WTC11 (cell line): ENCODE data around the gene BLNK. TPM values are rescaled to one million over a fixed set of nuclear protein-coding genes. Genes with fewer than 3 reads are reported as not detected.

Experiments
- ATAC-seq: fragments of 200-7000 bp; cut with Tn5 transposase; 2 replicates; pipeline ENCODE4 v1.10.0; 2021; ENCODE audit warnings: mild to moderate bottlenecking, moderate library complexity
- CTCF ChIA-PET: fragments of 300-600 bp; sonication (Branson Sonifier 250); formaldehyde crosslinking; loops from one replicate; lab custom pipeline; 2021; ENCODE audit warnings: antibody characterized with exemption; lab: Charles Lee
- POLR2A ChIA-PET: fragments of 350-600 bp; sonication (Branson Sonifier 250); formaldehyde crosslinking; loops from one replicate; lab custom pipeline; 2021; ENCODE audit warnings: antibody characterized with exemption; lab: Charles Lee
- DNase-seq: peaks from one replicate; pipeline ENCODE4 v3.0.0; 2021; ENCODE audit warnings: low spot score
- H3K27ac Mint-ChIP-seq: 2 replicates; pipeline ENCODE4 v1.8.0; 2021; ENCODE audit warnings: mixed read lengths
- H3K27me3 Mint-ChIP-seq: 2 replicates; pipeline ENCODE4 v1.8.0; 2021; ENCODE audit warnings: low read depth, mild to moderate bottlenecking, moderate library complexity, mixed read lengths
- H3K36me3 Mint-ChIP-seq: 2 replicates; pipeline ENCODE4 v1.8.0; 2021; ENCODE audit warnings: mixed read lengths
- H3K4me1 Mint-ChIP-seq: 2 replicates; pipeline ENCODE4 v1.8.0; 2022; ENCODE audit warnings: mixed read lengths
- H3K4me3 Mint-ChIP-seq: 2 replicates; pipeline ENCODE4 v1.8.0; 2021; ENCODE audit warnings: mild to moderate bottlenecking, moderate library complexity, mixed read lengths
- H3K9me3 Mint-ChIP-seq: 2 replicates; pipeline ENCODE4 v1.8.0; 2021; ENCODE audit warnings: mixed read lengths
- ATF2 ChIP-seq: sonication (generic); formaldehyde crosslinking; IDR thresholded peaks from 2 replicates; pipeline ENCODE4 v1.8.1; 2022; ENCODE audit warnings: low read depth, missing genetic modification reagents, borderline replicate concordance
- CDX4 ChIP-seq: fragments of 250-450 bp; sonication (Bioruptor Pico); IDR thresholded peaks from 2 replicates; pipeline ENCODE4 v1.9.0; 2021; ENCODE audit warnings: moderate library complexity, mild to moderate bottlenecking, inconsistent platforms, borderline replicate concordance
- ELF4 ChIP-seq: sonication (generic); formaldehyde crosslinking; IDR thresholded peaks from 2 replicates; pipeline ENCODE4 v1.8.1; 2022; ENCODE audit warnings: low read depth, mild to moderate bottlenecking, moderate library complexity, missing genetic modification reagents
- FOXK1 ChIP-seq: sonication (generic); formaldehyde crosslinking; IDR thresholded peaks from 2 replicates; pipeline ENCODE4 v1.8.0; 2022; ENCODE audit warnings: mild to moderate bottlenecking, moderate library complexity, missing genetic modification reagents
- GABPB1 ChIP-seq: sonication (generic); formaldehyde crosslinking; IDR thresholded peaks from 2 replicates; pipeline ENCODE4 v1.8.1; 2023; ENCODE audit warnings: mild to moderate bottlenecking, missing genetic modification reagents
- GTF2I ChIP-seq: fragments of 250-450 bp; sonication (Bioruptor Pico); conservative IDR thresholded peaks from 2 replicates; pipeline ENCODE4 v1.4.0; 2021; ENCODE audit warnings: mild to moderate bottlenecking
- MXD4 ChIP-seq: fragments of 250-450 bp; sonication (Bioruptor Pico); IDR thresholded peaks from 2 replicates; pipeline ENCODE4 v1.8.0; 2021; ENCODE audit warnings: mild to moderate bottlenecking, moderate library complexity, borderline replicate concordance
- NFATC4 ChIP-seq: fragments of 250-450 bp; sonication (Bioruptor Pico); IDR thresholded peaks from 2 replicates; pipeline ENCODE4 v1.9.0; 2021; ENCODE audit warnings: mild to moderate bottlenecking
- PRDM15 ChIP-seq: sonication (generic); formaldehyde crosslinking; IDR thresholded peaks from 2 replicates; pipeline ENCODE4 v1.8.0; 2022; ENCODE audit warnings: missing genetic modification reagents
- SMAD3 ChIP-seq: sonication (generic); formaldehyde crosslinking; IDR thresholded peaks from 2 replicates; pipeline ENCODE4 v1.8.0; 2022; ENCODE audit warnings: missing genetic modification reagents, mild to moderate bottlenecking, borderline replicate concordance
- TCF7 ChIP-seq: sonication (generic); formaldehyde crosslinking; IDR thresholded peaks from 2 replicates; pipeline ENCODE4 v1.8.0; 2022; ENCODE audit warnings: mild to moderate bottlenecking, low read depth, missing genetic modification reagents, moderate library complexity
- TEAD1 ChIP-seq: sonication (generic); formaldehyde crosslinking; IDR thresholded peaks from 2 replicates; pipeline ENCODE4 v1.8.0; 2022; ENCODE audit warnings: mild to moderate bottlenecking, missing genetic modification reagents
- USF1 ChIP-seq: sonication (generic); formaldehyde crosslinking; IDR thresholded peaks from 2 replicates; pipeline ENCODE4 v1.8.0; 2022; ENCODE audit warnings: mild to moderate bottlenecking, missing genetic modification reagents
- ZNF121 ChIP-seq: sonication (generic); formaldehyde crosslinking; IDR thresholded peaks from 2 replicates; pipeline ENCODE4 v1.8.0; 2023; ENCODE audit warnings: missing genetic modification reagents
- ZNF232 ChIP-seq: sonication (generic); formaldehyde crosslinking; IDR thresholded peaks from 2 replicates; pipeline ENCODE4 v1.8.0; 2022; ENCODE audit warnings: mild to moderate bottlenecking, missing genetic modification reagents
- ZNF416 ChIP-seq: fragments of 250-450 bp; sonication (Bioruptor Pico); IDR thresholded peaks from 2 replicates; pipeline ENCODE4 v1.9.0; 2021; ENCODE audit warnings: mild to moderate bottlenecking, inconsistent platforms
- ZNF671 ChIP-seq: fragments of 250-450 bp; sonication (Bioruptor Pico); IDR thresholded peaks from 2 replicates; pipeline ENCODE4 v1.8.0; 2021; ENCODE audit warnings: mild to moderate bottlenecking
- total RNA-seq: library from RNA; stranded (reverse); gene quantifications from 3 replicates; pipeline ENCODE4 v1.2.3, GENCODE V29; 2021
- TF ChIP-seq, protein P1 (sequence below): sonication (generic); formaldehyde crosslinking; IDR thresholded peaks from 2 replicates; pipeline ENCODE4 v1.8.1; 2022; ENCODE audit warnings: mild to moderate bottlenecking, missing genetic modification reagents, moderate library complexity, borderline replicate concordance
- TF ChIP-seq, protein P2 (sequence below): sonication (generic); formaldehyde crosslinking; IDR thresholded peaks from 2 replicates; pipeline ENCODE4 v1.8.1; 2023; ENCODE audit warnings: mild to moderate bottlenecking, missing genetic modification reagents, borderline replicate concordance
- TF ChIP-seq, protein P3 (sequence below): fragments of 250-450 bp; sonication (Bioruptor Pico); IDR thresholded peaks from 2 replicates; pipeline ENCODE4 v1.9.0; 2021; ENCODE audit warnings: mild to moderate bottlenecking

BLNK gene
- total RNA-seq, 1 experiment from 2014 or later = not detected

DNA sequence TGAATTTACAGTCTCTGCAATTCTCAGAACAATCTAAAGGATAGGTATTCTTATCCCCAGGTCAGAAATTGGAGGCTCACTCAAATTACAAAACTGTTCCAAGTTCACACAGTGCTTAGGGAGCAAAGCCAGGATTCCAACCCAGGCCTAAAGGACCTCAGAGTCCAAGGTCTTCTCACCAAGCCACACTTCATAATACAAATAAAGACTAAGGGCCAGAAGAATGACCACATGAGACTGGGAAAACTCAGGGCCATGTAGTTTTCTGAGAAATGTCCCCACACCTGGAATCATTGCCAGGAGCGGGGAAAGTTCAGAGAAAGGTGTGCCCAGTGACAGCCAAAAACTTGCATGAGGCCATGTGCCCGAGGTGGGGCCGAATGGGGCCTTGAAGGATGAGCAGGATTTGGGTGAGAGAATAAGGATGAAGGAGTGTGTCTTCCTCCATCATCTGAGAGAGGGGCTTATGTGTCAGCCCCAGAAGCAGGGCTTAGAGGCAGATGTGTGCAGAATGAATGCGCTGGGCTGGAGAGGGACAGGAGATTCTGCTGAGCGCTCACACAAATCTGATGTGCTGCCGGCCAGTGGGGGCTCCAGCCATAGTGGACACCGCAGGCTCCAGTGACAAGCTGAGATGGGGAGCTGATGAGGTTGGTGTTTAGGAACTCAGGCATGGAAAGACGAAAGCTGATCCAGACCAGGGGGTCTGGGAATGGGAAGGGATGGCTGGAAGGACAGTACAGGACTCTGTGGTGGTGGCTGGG lies 35.9 kb downstream of the BLNK start:
- Mint-ChIP-seq H3K4me1 (no peaks in the 10 kb centered on the region), H3K4me3 (no peak overlapping the region), H3K36me3 (no peaks in the 10 kb centered on the region), H3K27ac (no peak overlapping the region), H3K9me3 (no peaks in the 10 kb centered on the region)
- no peak for ATAC-seq
- ChIA-PET CTCF (interaction anchor here (1.4 kb wide), 1 partner anchor 99 kb away, joined by 5 read pairs; no protein-coding TSS in a partner anchor), POLR2A (no interaction called here)
- no peak for DNase-seq
- TF ChIP-seq ZNF232 (CRISPR knock-in tag) (no peak), MXD4 (no peak), ZNF416 (CRISPR knock-in tag) (no peak), GTF2I (no peak), GABPB1 (CRISPR knock-in tag) (no peak), CDX4 (CRISPR knock-in tag) (no peak), NFATC4 (no peak), FOXK1 (CRISPR knock-in tag) (no peak), USF1 (CRISPR knock-in tag) (no peak), SMAD3 (CRISPR knock-in tag) (no peak), ATF2 (no peak), ELF4 (no peak)
- TF ChIP-seq, protein P1, sequence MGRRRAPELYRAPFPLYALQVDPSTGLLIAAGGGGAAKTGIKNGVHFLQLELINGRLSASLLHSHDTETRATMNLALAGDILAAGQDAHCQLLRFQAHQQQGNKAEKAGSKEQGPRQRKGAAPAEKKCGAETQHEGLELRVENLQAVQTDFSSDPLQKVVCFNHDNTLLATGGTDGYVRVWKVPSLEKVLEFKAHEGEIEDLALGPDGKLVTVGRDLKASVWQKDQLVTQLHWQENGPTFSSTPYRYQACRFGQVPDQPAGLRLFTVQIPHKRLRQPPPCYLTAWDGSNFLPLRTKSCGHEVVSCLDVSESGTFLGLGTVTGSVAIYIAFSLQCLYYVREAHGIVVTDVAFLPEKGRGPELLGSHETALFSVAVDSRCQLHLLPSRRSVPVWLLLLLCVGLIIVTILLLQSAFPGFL (CRISPR knock-in tag) = no peak
- TF ChIP-seq, protein P2, sequence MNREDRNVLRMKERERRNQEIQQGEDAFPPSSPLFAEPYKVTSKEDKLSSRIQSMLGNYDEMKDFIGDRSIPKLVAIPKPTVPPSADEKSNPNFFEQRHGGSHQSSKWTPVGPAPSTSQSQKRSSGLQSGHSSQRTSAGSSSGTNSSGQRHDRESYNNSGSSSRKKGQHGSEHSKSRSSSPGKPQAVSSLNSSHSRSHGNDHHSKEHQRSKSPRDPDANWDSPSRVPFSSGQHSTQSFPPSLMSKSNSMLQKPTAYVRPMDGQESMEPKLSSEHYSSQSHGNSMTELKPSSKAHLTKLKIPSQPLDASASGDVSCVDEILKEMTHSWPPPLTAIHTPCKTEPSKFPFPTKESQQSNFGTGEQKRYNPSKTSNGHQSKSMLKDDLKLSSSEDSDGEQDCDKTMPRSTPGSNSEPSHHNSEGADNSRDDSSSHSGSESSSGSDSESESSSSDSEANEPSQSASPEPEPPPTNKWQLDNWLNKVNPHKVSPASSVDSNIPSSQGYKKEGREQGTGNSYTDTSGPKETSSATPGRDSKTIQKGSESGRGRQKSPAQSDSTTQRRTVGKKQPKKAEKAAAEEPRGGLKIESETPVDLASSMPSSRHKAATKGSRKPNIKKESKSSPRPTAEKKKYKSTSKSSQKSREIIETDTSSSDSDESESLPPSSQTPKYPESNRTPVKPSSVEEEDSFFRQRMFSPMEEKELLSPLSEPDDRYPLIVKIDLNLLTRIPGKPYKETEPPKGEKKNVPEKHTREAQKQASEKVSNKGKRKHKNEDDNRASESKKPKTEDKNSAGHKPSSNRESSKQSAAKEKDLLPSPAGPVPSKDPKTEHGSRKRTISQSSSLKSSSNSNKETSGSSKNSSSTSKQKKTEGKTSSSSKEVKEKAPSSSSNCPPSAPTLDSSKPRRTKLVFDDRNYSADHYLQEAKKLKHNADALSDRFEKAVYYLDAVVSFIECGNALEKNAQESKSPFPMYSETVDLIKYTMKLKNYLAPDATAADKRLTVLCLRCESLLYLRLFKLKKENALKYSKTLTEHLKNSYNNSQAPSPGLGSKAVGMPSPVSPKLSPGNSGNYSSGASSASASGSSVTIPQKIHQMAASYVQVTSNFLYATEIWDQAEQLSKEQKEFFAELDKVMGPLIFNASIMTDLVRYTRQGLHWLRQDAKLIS (CRISPR knock-in tag) = no peak
- TF ChIP-seq, all 79 proteins: peak for 0
- no peaks in the 10 kb centered on the region for H3K27me3 Mint-ChIP-seq

GRCh38 chr10:96233959-96234358 lies 37.4 kb downstream of the BLNK start:
- H3K36me3 Mint-ChIP-seq = no peaks in the 10 kb centered on the region
- H3K27ac Mint-ChIP-seq = no peak overlapping the region
- no peak overlapping the region for H3K4me3 Mint-ChIP-seq
- POLR2A ChIA-PET = interaction anchor here (0.5 kb wide), 1 partner anchor 84 kb away, joined by 3 read pairs; no protein-coding TSS in a partner anchor
- ATAC-seq = no peak
- H3K9me3 Mint-ChIP-seq = no peaks in the 10 kb centered on the region
- H3K4me1 Mint-ChIP-seq = peaks cover 5% of the 10 kb centered on the region
- DNase-seq = no peak
- no peaks in the 10 kb centered on the region for H3K27me3 Mint-ChIP-seq
- CTCF ChIA-PET = interaction anchor here (1.0 to 1.4 kb wide), 3 partner anchors 12 to 101 kb away, joined by 3 to 5 read pairs (median 4); no protein-coding TSS in a partner anchor
- TF ChIP-seq TEAD1 (CRISPR knock-in tag) = no peak
- TF ChIP-seq PRDM15 (CRISPR knock-in tag) = no peak
- TF ChIP-seq, protein P3, sequence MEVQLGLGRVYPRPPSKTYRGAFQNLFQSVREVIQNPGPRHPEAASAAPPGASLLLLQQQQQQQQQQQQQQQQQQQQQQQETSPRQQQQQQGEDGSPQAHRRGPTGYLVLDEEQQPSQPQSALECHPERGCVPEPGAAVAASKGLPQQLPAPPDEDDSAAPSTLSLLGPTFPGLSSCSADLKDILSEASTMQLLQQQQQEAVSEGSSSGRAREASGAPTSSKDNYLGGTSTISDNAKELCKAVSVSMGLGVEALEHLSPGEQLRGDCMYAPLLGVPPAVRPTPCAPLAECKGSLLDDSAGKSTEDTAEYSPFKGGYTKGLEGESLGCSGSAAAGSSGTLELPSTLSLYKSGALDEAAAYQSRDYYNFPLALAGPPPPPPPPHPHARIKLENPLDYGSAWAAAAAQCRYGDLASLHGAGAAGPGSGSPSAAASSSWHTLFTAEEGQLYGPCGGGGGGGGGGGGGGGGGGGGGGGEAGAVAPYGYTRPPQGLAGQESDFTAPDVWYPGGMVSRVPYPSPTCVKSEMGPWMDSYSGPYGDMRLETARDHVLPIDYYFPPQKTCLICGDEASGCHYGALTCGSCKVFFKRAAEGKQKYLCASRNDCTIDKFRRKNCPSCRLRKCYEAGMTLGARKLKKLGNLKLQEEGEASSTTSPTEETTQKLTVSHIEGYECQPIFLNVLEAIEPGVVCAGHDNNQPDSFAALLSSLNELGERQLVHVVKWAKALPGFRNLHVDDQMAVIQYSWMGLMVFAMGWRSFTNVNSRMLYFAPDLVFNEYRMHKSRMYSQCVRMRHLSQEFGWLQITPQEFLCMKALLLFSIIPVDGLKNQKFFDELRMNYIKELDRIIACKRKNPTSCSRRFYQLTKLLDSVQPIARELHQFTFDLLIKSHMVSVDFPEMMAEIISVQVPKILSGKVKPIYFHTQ (CRISPR knock-in tag) = no peak
- TF ChIP-seq ZNF121 (CRISPR knock-in tag) = no peak
- TF ChIP-seq ZNF671 (CRISPR knock-in tag) = no peak
- no peak for TF ChIP-seq TCF7 (CRISPR knock-in tag)
